Heart right ventricle (tissue), 16 donors: ENCODE results near the gene NPC2. TPM values are rescaled to one million over a fixed set of nuclear protein-coding genes. Genes with fewer than 3 reads are reported as not detected.
A peak's percentile ranks its signal among the peaks of the same experiment; 100 is the strongest.

Source experiments
- ATAC-seq, 8 donors: fragments of 200-7000 bp; cut with Tn5 transposase; one replicate each; pipeline ENCODE4 v1.9.1; 2020; ENCODE audit warnings: mild to moderate bottlenecking in 8 of 8, moderate library complexity in 8 of 8, moderate number of reproducible peaks in 1 of 8
- DNase-seq, 2 donors: peaks; one replicate each; pipeline ENCODE4 v3.0.0-alpha.2; 2020
- H3K27ac ChIP-seq, 10 donors: fragments of 200-600 bp; sonication (generic) in 2 of 10; one replicate each; pipeline versions ENCODE4 v1.5.0 to v1.8.0; 2020 to 2022; ENCODE audit warnings: mild to moderate bottlenecking in 3 of 10
- H3K27me3 ChIP-seq, 7 donors: fragments of 200-600 bp; one replicate each; pipeline ENCODE4 v1.8.0; 2021 to 2022; ENCODE audit warnings: mild to moderate bottlenecking in 2 of 7
- H3K36me3 ChIP-seq, 9 donors: fragments of 200-600 bp; sonication (generic) in 1 of 9; one replicate each; pipeline versions ENCODE4 v1.5.0 to v1.8.0; 2020 to 2022; ENCODE audit warnings: mild to moderate bottlenecking in 2 of 9
- H3K4me1 ChIP-seq, 9 donors: fragments of 200-600 bp; sonication (generic) in 1 of 9; one replicate each; pipeline versions ENCODE4 v1.5.0 to v1.8.0; 2020 to 2022; ENCODE audit warnings: mild to moderate bottlenecking in 4 of 9
- H3K4me3 ChIP-seq, 10 donors: fragments of 200-600 bp; sonication (generic) in 2 of 10; one replicate each; pipeline versions ENCODE4 v1.5.0 to v1.8.0; 2020 to 2022; ENCODE audit warnings: mild to moderate bottlenecking in 7 of 10, moderate library complexity in 2 of 10
- H3K9me3 ChIP-seq, 11 donors: fragments of 200-600 bp in 10 of 11; sonication (generic) in 2 of 11; one replicate each; pipeline versions ENCODE4 v1.5.0 to v1.8.0; 2013 to 2022; ENCODE audit warnings: mild to moderate bottlenecking in 2 of 11, control low read depth in 1 of 11, moderate library complexity in 1 of 11
- WGBS, 2 donors: extraction: QIAGEN DNeasy Blood & Tissue Kit; methylation state at CpG; one replicate each; pipeline ENCODE4 v1.1.7; 2013; ENCODE audit warnings: inconsistent platforms in 1 of 2; 5-methylcytosine and 5-hydroxymethylcytosine counted together
- intact Hi-C, 10 donors: fragments of 100-400 bp; cut with DNase I; formaldehyde crosslinking; loops; one replicate each; pipeline versions ENCODE4 v1.11.1 to v1.14.2; 2022
- polyA plus RNA-seq, 2 donors: library from polyadenylated mRNA; stranded (reverse); fragments of 200-250 nt; gene quantifications; one replicate each; pipeline ENCODE4 v1.2.3, GENCODE V29; 2013
- total RNA-seq, 10 donors: library from RNA; stranded (reverse); fragmentation: NEBNext Ultra II Directional in 3 of 10; extraction: Animal tissue kit (Norgen Biotek cat#: 25700) in 3 of 10; gene quantifications; one replicate each; pipeline versions ENCODE4 v1.2.1 to v1.2.4, GENCODE V29; 2021 to 2023
- TF ChIP-seq, protein P1 (sequence below), 9 donors: fragments of 200-600 bp; sonication (generic) in 2 of 9; IDR thresholded peaks; one replicate each; pipeline versions ENCODE4 v1.5.0 to v1.8.0; 2021 to 2022; ENCODE audit warnings: antibody characterized with exemption in 9 of 9, mild to moderate bottlenecking in 5 of 9, moderate library complexity in 1 of 9
- donor health status: Arrhythmogenic right ventricular cardiomyopathy.
- donor health status: ischemic (EF 13 %, LVEDD 7.1; RV severe dilation, severe dysfunction).
- donor health status: healthy with polysubstance abuse.
- donor health status: DM: no; HTN: yes; CAD: no.
- donor health status: DM: no; HTN: no; CAD: no.
- donor health status: ischemic (EF 25% LVEDD 6.9; RV normal size, moderate dysfunction).
- donor health status: ischemic (EF 25% LVEDD 5.7; RV mildly dilated, moderate dysfunction).
- donor health status: healthy.
- donor health status: DM: yes; HTN: yes; CAD: no.
- donor health status: Ischemic cardiomyopathy.
- donor health status: ischemic (EF 35%, LVEDD 5.7; RV mildly dilated, moderate dysfunction).
- donor health status: nonischemic (EF 11% LVEDD 7.7; RV severe dilation, severe dysfunction).
- donor health status: DM: yes; HTN: yes; CAD: no.
- donor health status: PGD.
- donor health status: ischemic (EF 29% LVEDD 5.4; RV normal size, mild dysfunction).
- donor health status: nonischemic (EF 23%, LVEDD 6.1; RV moderate dilation, normal function).

NPC2 gene
- total and polyA plus RNA-seq, 12 donors = 70.0 to 258 (median 108) TPM

DNA sequence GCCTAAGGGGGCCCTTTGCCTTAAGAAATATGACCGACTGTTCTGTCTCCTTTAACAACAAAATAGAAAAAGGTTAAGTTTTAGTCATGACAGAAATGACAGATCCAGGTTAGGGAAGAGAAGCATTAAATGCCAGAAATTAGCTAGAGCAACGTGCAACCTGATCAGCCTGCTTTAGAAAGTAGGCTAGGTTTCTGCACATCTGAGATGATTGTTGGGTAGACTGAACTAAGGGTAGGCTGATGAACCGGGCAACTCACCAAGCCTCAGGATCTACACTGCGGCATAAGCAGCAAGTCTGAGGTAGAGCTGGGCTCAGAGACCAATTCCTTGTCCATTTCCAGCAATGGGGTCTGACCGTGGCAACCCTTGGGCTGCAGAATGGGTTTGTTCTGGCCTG is 29.4 kb downstream of the NPC2 start:
- intact Hi-C loops = no loop called here
- Histone ChIP-seq H3K9me3 (no peaks in the 10 kb centered on the region), H3K4me1 (peaks cover 0 to 7% (median 0%) of the 10 kb centered on the region in 9 donors), H3K36me3 (no peaks in the 10 kb centered on the region), H3K27ac (no peak overlapping the region), H3K4me3 (no peak overlapping the region), H3K27me3 (no peaks in the 10 kb centered on the region)
- TF ChIP-seq, protein P1, sequence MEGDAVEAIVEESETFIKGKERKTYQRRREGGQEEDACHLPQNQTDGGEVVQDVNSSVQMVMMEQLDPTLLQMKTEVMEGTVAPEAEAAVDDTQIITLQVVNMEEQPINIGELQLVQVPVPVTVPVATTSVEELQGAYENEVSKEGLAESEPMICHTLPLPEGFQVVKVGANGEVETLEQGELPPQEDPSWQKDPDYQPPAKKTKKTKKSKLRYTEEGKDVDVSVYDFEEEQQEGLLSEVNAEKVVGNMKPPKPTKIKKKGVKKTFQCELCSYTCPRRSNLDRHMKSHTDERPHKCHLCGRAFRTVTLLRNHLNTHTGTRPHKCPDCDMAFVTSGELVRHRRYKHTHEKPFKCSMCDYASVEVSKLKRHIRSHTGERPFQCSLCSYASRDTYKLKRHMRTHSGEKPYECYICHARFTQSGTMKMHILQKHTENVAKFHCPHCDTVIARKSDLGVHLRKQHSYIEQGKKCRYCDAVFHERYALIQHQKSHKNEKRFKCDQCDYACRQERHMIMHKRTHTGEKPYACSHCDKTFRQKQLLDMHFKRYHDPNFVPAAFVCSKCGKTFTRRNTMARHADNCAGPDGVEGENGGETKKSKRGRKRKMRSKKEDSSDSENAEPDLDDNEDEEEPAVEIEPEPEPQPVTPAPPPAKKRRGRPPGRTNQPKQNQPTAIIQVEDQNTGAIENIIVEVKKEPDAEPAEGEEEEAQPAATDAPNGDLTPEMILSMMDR (IDR thresholded peaks at IDR 0.05) = no peak
- no peak for ATAC-seq
- 92 to 93% methylated on average over 5 of the region's 5 CpGs for whole genome bisulfite sequencing, 2 donors
- DNase-seq = no peak

- peaks cover 0 to 7% (median 0%) of the 10 kb centered on the region in 9 donors for H3K4me1 ChIP-seq
- no peak for DNase-seq
- TF ChIP-seq, protein P1 (IDR thresholded peaks at IDR 0.05) = no peak
- H3K27me3 ChIP-seq = no peaks in the 10 kb centered on the region
- intact Hi-C loops = no loop called here
- H3K27ac ChIP-seq = no peak overlapping the region
- no peaks in the 10 kb centered on the region for H3K9me3 ChIP-seq
- no peak overlapping the region for H3K4me3 ChIP-seq
- no peak for ATAC-seq
- 95 to 96% methylated on average over 3 of the region's 3 CpGs for WGBS, 2 donors
- no peaks in the 10 kb centered on the region for H3K36me3 ChIP-seq
Observed at GRCh38 chr14:74462993-74463392, 30.1 kb downstream of the NPC2 start.

DNA sequence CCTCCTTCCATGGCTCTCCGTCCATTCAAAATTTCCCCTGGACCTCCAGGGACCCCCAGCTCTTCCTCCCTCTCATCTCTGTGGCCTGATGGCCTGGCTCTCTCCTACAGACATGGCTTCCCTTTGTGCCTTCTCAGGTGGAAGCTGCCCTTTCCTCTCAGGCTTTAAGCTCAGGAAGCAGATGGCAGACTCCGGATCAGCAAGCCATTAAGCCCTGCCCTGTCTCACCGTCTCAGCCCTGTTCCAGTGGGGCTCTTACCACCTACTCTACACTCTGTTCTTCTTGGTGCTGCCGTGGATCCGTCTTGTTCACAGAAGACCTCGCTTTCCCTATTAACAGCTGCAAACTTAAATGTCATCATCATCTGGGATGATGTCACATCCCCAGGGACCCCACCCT is 33.1 kb downstream of the NPC2 start:
- intact Hi-C loops = no loop called here
- no peaks in the 10 kb centered on the region for H3K36me3 ChIP-seq

GRCh38 chr14:74459289-74459946 is 33.7 kb downstream of the NPC2 start:
- WGBS, 2 donors = 76% methylated on average over 10 of the region's 10 CpGs
- TF ChIP-seq, protein P1 (IDR thresholded peaks at IDR 0.05) = peak in 8 of 9 donors; percentile 19 to 59 (median 43)
- peak in 1 of 2 donors; percentile 24 for DNase-seq
- intact Hi-C loops = no loop called here
- no peak overlapping the region for H3K27ac ChIP-seq
- peak in 5 of 8 donors; percentile 47 to 63 (median 53) for ATAC-seq
- no peaks in the 10 kb centered on the region for H3K27me3 ChIP-seq
- no peaks in the 10 kb centered on the region for H3K9me3 ChIP-seq
- H3K4me3 ChIP-seq = no peak overlapping the region
- H3K36me3 ChIP-seq = no peaks in the 10 kb centered on the region
- H3K4me1 ChIP-seq = peaks cover 0 to 4% (median 0%) of the 10 kb centered on the region in 9 donors

More for the DNA sequence above, 33.1 kb downstream of the NPC2 start:
- H3K27me3 ChIP-seq = no peaks in the 10 kb centered on the region
- ATAC-seq (no peak), DNase-seq (no peak)
- H3K27ac ChIP-seq = no peak overlapping the region
- TF ChIP-seq, protein P1 (IDR thresholded peaks at IDR 0.05) = no peak
- 73 to 74% methylated on average over 6 of the region's 6 CpGs for WGBS, 2 donors
- H3K4me1 ChIP-seq = peaks cover 0 to 4% (median 0%) of the 10 kb centered on the region in 9 donors
- H3K4me3 ChIP-seq = no peak overlapping the region
- H3K9me3 ChIP-seq = no peaks in the 10 kb centered on the region
